H1 (cell line): Measurements from ENCODE around the gene BRD4.

Source experiments
- CEBPB ChIP-seq: IDR thresholded peaks from 2 replicates; pipeline ENCODE4 v1.6.1; 2012; ENCODE audit warnings: low read depth, low read length
- CTCF ChIP-seq, 3 experiments: IDR thresholded peaks; 1 replicate in 2 of 3; 2 replicates in 1 of 3; pipeline versions ENCODE4 v1.5.1 to v1.6.1; 2011; ENCODE audit warnings: low read length in 3 of 3, mild to moderate bottlenecking in 3 of 3, inconsistent platforms in 2 of 3, low read depth in 1 of 3, moderate library complexity in 1 of 3; ENCODE audit not compliant: insufficient read depth in 1 of 3; ENCODE audit errors: control extremely low read depth in 1 of 3
- EP300 ChIP-seq, 2 experiments: IDR thresholded peaks; 1 replicate in 1 of 2; 2 replicates in 1 of 2; pipeline ENCODE4 v1.6.1; 2011 to 2012; ENCODE audit warnings: low read depth in 2 of 2, low read length in 2 of 2, mild to moderate bottlenecking in 2 of 2, borderline replicate concordance in 1 of 2, inconsistent platforms in 1 of 2, moderate library complexity in 1 of 2
- EZH2 ChIP-seq: fragments of 200-600 bp; sonication (generic); IDR thresholded peaks from 2 replicates; pipeline ENCODE4 v1.7.1; 2012; ENCODE audit warnings: low read depth, mild to moderate bottlenecking, moderate library complexity, low read length, inconsistent platforms; ENCODE audit not compliant: severe bottlenecking
- HDAC2 ChIP-seq, 2 experiments: fragments of 300-600 bp in 1 of 2; sonication (generic) in 1 of 2; IDR thresholded peaks; 2 replicates each; pipeline ENCODE4 v1.6.1; 2011 to 2012; ENCODE audit warnings: low read depth in 2 of 2, low read length in 2 of 2, mild to moderate bottlenecking in 2 of 2, moderate library complexity in 2 of 2, borderline replicate concordance in 1 of 2, inconsistent platforms in 1 of 2
- POLR2A ChIP-seq, 2 experiments: IDR thresholded peaks; 1 replicate in 1 of 2; 2 replicates in 1 of 2; pipeline ENCODE4 v1.6.1; 2011; ENCODE audit warnings: low read depth in 2 of 2, low read length in 2 of 2, mild to moderate bottlenecking in 2 of 2; ENCODE audit errors: control extremely low read depth in 1 of 2
- RAD21 ChIP-seq, 2 experiments: IDR thresholded peaks in 1 of 2; conservative IDR thresholded peaks in 1 of 2; 2 replicates each; pipeline ENCODE4 v1.6.1; 2011; ENCODE audit warnings: low read depth in 2 of 2, low read length in 2 of 2, improper control_type of control experiment in 1 of 2, inconsistent platforms in 1 of 2, mild to moderate bottlenecking in 1 of 2, moderate library complexity in 1 of 2
- TEAD4 ChIP-seq: IDR thresholded peaks from 2 replicates; pipeline ENCODE4 v1.6.1; 2012; ENCODE audit warnings: low read depth, low read length, inconsistent platforms, mixed read lengths
- YY1 ChIP-seq: IDR thresholded peaks from 2 replicates; pipeline ENCODE4 v1.6.1; 2011; ENCODE audit warnings: low read depth, mild to moderate bottlenecking, low read length

GRCh38 chr19:15288146-15288963 is 44.0 kb downstream of the BRD4 start:
- TF ChIP-seq EP300 (IDR thresholded peaks at IDR 0.05; ENCODE audit: borderline replicate concordance in 1 of 2, low read depth in 2 of 2, low read length in 2 of 2) (no peak), HDAC2 (IDR thresholded peaks at IDR 0.05; ENCODE audit: borderline replicate concordance in 1 of 2, low read depth in 2 of 2, low read length in 2 of 2) (no peak), TEAD4 (no peak), RAD21 (IDR thresholded peaks at IDR 0.05 in 1 of 2, conservative IDR thresholded peaks at IDR 0.05 in 1 of 2; ENCODE audit: low read depth in 2 of 2, low read length in 2 of 2) (no peak), CTCF (IDR thresholded peaks at IDR 0.05; ENCODE audit: control extremely low read depth in 1 of 3, insufficient read depth in 1 of 3, low read depth in 1 of 3, low read length in 3 of 3) (no peak), EZH2 (no peak), CEBPB (no peak), YY1 (no peak), POLR2A (IDR thresholded peaks at IDR 0.05; ENCODE audit: control extremely low read depth in 1 of 2, low read depth in 2 of 2, low read length in 2 of 2) (no peak)
